Upper lobe of right lung (tissue), 1 donor: ENCODE data around the gene PTPN9. TPM values are rescaled to one million over a fixed set of nuclear protein-coding genes. Genes with fewer than 3 reads are reported as not detected.
"Not testable (repeated sequence)": the region's sequence is repeated elsewhere in the genome, so short reads cannot be mapped to it uniquely, and the experiment has no call there.

Source experiments
- ATAC-seq: fragments of 200-7000 bp; cut with Tn5 transposase; one replicate; pipeline ENCODE4 v1.9.1; 2020; ENCODE audit warnings: mild to moderate bottlenecking, moderate library complexity
- DNase-seq: peaks from one replicate; pipeline ENCODE4 v3.0.0-alpha.2; 2020
- H3K27ac ChIP-seq: fragments of 200-600 bp; one replicate; pipeline ENCODE4 v1.8.0; 2022
- H3K27me3 ChIP-seq: fragments of 200-600 bp; one replicate; pipeline ENCODE4 v1.8.0; 2022; ENCODE audit warnings: mild to moderate bottlenecking
- H3K36me3 ChIP-seq: fragments of 200-600 bp; one replicate; pipeline ENCODE4 v1.8.0; 2022
- H3K4me1 ChIP-seq: fragments of 200-600 bp; one replicate; pipeline ENCODE4 v1.8.0; 2022
- H3K4me3 ChIP-seq: fragments of 200-600 bp; one replicate; pipeline ENCODE4 v1.8.0; 2022; ENCODE audit warnings: mild to moderate bottlenecking
- H3K9me3 ChIP-seq: fragments of 200-600 bp; one replicate; pipeline ENCODE4 v1.8.0; 2022
- intact Hi-C: fragments of 100-400 bp; cut with DNase I; formaldehyde crosslinking; loops from one replicate; pipeline ENCODE4 v1.11.0; 2022
- total RNA-seq: library from RNA; stranded (reverse); fragmentation: NEBNext Ultra II Directional; extraction: Animal tissue kit (Norgen Biotek cat#: 25700); gene quantifications from one replicate; pipeline ENCODE4 v1.2.1, GENCODE V29; 2021
- TF ChIP-seq, protein P1 (sequence below): fragments of 200-600 bp; IDR thresholded peaks from one replicate; pipeline ENCODE4 v1.8.0; 2022; ENCODE audit warnings: antibody characterized with exemption
- donor health status: DM: no; HTN: yes; CAD: no; lungs with severe emphysema.

The PTPN9 gene
- total RNA-seq, 1 donor from 2014 or later: 26.0 TPM

DNA sequence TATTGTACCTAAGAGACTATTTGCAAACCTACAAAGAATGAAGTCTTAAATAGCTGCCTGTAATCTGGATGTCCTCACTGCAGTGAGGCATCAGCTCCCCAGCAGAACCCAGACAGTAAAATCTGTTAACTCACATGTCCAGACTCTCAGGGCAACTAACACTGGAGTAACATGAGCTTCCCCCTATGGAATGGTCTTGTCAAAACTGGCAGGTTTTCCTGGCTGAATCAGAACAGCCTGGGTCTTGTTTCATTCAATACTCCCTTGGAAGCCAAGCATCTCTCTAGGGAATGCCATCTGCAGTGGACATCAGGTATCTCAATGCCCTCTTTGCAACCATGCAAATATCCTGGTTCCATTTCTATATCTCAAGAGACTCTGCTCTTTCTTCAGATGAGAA is 24.4 kb downstream of the PTPN9 start:
- Histone ChIP-seq H3K4me1 (no peaks in the 10 kb centered on the region), H3K27me3 (no peaks in the 10 kb centered on the region), H3K4me3 (no peak overlapping the region), H3K27ac (no peak overlapping the region), H3K9me3 (no peaks in the 10 kb centered on the region), H3K36me3 (no peaks in the 10 kb centered on the region)
- TF ChIP-seq, protein P1, sequence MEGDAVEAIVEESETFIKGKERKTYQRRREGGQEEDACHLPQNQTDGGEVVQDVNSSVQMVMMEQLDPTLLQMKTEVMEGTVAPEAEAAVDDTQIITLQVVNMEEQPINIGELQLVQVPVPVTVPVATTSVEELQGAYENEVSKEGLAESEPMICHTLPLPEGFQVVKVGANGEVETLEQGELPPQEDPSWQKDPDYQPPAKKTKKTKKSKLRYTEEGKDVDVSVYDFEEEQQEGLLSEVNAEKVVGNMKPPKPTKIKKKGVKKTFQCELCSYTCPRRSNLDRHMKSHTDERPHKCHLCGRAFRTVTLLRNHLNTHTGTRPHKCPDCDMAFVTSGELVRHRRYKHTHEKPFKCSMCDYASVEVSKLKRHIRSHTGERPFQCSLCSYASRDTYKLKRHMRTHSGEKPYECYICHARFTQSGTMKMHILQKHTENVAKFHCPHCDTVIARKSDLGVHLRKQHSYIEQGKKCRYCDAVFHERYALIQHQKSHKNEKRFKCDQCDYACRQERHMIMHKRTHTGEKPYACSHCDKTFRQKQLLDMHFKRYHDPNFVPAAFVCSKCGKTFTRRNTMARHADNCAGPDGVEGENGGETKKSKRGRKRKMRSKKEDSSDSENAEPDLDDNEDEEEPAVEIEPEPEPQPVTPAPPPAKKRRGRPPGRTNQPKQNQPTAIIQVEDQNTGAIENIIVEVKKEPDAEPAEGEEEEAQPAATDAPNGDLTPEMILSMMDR: no peak
- no peak for ATAC-seq
- no peak for DNase-seq
- intact Hi-C loops: no loop called here

DNA sequence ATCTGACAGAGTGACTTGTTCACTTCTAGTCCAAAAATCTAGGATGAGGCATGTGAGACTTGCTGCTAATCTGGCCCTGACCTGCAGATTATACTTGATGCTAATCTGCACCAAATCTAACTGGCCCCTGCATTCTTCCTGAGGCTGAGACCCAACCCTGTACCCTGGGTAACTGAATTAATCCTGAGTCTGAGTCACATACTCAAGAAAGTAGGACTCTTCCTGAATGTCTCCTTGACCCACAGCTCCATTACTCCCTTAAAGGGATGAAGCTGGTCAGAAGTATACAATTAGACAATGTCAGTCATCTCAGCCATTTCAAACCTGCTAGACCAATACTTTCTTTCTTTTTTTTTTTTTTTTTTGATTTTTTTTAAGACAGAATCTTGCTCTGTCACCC is 25.5 kb downstream of the PTPN9 start:
- no peaks in the 10 kb centered on the region for H3K4me1 ChIP-seq
- no peak overlapping the region for H3K4me3 ChIP-seq
- H3K27me3 ChIP-seq: no peaks in the 10 kb centered on the region
- no peak overlapping the region for H3K27ac ChIP-seq
- TF ChIP-seq, protein P1: no peak
- H3K36me3 ChIP-seq: no peaks in the 10 kb centered on the region
- no peak for ATAC-seq
- intact Hi-C loops: no loop called here
- no peaks in the 10 kb centered on the region for H3K9me3 ChIP-seq
- no peak for DNase-seq

DNA sequence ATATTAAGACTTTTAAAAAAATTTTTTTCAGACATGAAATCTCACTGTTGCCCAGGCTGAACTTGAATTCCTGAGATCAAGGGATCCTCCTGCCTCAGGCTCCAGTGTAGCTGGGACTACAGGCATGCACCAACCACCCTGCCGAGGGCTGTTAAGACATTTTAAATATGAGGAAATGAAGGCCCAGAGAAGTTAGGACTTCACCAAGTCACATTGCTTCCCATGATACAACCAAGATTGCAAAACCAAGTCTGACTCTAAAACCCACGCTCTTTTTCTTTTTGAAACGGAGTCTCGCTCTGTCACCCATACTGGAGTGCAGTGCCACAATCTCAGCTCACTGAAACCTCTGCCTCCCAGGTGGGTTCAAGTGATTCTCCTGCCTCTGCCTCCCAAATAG is 28.0 kb downstream of the PTPN9 start:
- intact Hi-C loops: no loop called here
- H3K4me1 ChIP-seq: peaks cover 4% of the 10 kb centered on the region
- no peaks in the 10 kb centered on the region for H3K9me3 ChIP-seq
- DNase-seq (no peak), ATAC-seq (peak; percentile 85)
- no peaks in the 10 kb centered on the region for H3K27me3 ChIP-seq
- H3K27ac ChIP-seq: no peak overlapping the region
- H3K4me3 ChIP-seq: no peak overlapping the region
- TF ChIP-seq, protein P1: no peak
- H3K36me3 ChIP-seq: no peaks in the 10 kb centered on the region

DNA sequence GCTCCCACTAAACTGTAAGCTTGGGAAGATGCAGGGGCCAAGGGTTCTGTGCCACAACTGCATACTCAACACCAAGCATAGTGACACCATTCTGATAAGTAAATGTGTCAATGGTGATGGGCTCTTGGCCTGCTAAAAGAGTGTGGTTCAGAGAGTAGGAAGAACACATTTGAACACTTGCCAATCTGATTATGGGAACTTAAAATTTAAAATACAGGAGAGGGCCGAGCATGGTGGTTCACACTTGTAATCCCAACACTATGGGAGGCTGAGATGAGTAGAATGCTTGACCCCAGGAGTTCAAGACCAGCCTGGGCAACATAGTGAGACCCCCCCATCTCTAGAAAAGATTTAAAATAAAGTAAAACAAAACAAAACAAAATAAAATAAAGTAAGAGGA is 34.1 kb downstream of the PTPN9 start:
- TF ChIP-seq, protein P1: no peak
- ATAC-seq: no peak

DNA sequence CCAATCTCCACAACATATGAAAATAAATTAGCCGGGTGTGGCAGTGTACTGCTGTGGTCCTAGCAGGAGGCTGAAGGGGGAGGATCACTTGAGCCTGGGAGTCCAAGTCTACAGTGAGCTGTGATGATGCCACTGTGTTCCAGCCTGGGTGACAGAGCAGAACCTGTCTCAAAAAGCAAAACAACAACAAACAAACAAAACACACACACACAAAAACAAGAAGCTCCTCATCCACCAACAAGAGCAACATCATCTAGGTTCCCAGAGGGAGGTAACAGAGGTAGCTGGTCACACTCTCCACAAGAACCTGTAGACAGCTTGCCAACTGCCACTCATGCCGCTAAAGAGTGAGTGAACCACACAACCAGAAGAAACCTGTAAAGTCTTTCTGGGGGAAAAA is 34.8 kb downstream of the PTPN9 start:
- ATAC-seq: peak; percentile 64
- peaks cover 30% of the 10 kb centered on the region for H3K4me1 ChIP-seq
- intact Hi-C loops: no loop called here
- H3K27ac ChIP-seq: no peak overlapping the region
- TF ChIP-seq, protein P1: no peak
- H3K9me3 ChIP-seq: no peaks in the 10 kb centered on the region
- H3K4me3 ChIP-seq: no peak overlapping the region
- no peak for DNase-seq
- H3K27me3 ChIP-seq: no peaks in the 10 kb centered on the region
- no peaks in the 10 kb centered on the region for H3K36me3 ChIP-seq

More for the DNA sequence above, 34.1 kb downstream of the PTPN9 start:
- Histone ChIP-seq H3K27me3 (no peaks in the 10 kb centered on the region), H3K4me3 (no peak overlapping the region), H3K36me3 (no peaks in the 10 kb centered on the region), H3K4me1 (peaks cover 30% of the 10 kb centered on the region), H3K27ac (no peak overlapping the region), H3K9me3 (no peaks in the 10 kb centered on the region)
- no peak for DNase-seq
- intact Hi-C loops: no loop called here

DNA sequence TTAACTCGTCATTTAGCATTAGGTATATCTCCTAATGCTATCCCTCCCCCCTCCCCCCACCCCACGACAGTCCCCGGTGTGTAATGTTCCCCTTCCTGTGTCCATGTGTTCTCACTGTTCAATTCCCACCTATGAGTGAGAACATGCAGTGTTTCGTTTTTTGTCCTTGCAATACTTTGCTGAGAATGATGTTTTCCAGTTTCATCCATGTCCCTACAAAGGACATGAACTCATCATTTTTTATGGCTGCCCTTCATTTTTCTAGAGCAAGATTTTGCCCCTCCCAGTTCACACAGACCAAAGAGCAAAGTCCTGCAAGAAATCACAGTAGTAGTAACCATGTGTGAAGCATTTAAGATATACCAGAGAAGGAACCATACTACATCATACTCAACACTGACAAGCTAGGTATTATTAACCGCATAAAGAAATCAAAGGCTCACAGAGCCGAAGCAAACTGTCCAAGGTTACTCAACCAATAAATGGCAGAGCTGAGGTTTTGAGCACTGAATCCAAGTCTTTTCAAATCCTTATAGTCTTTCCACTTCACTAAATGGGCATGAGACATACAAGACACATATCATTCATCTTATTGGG is 36.1 kb downstream of the PTPN9 start:
- H3K27ac ChIP-seq, H3K9me3 ChIP-seq, H3K27me3 ChIP-seq, ATAC-seq, H3K36me3 ChIP-seq, DNase-seq, intact Hi-C loops, H3K4me3 ChIP-seq: not testable (repeated sequence)
- peaks cover 30% of the 10 kb centered on the region for H3K4me1 ChIP-seq
